DND-41 (cell line): Measurements from ENCODE around the gene C18orf54.

Experiments
- ATAC-seq: fragments of 200-7000 bp; cut with Tn5 transposase; 3 replicates; pipeline ENCODE4 v1.9.1; 2021; ENCODE audit warnings: low read depth; ENCODE audit not compliant: insufficient read depth
- DNase-seq: peaks from one replicate; pipeline ENCODE4 v3.0.0-alpha.2; 2020
- H2AFZ ChIP-seq: 2 replicates; pipeline ENCODE4 v1.6.0; 2012; ENCODE audit warnings: low read depth, low read length
- H3K27ac ChIP-seq: 2 replicates; pipeline ENCODE4 v1.5.1; 2012; ENCODE audit warnings: low read length, inconsistent platforms
- H3K27me3 ChIP-seq: fragments of 200-600 bp; sonication (generic); 2 replicates; pipeline ENCODE4 v1.6.0; 2012; ENCODE audit warnings: low read length, mild to moderate bottlenecking, inconsistent platforms; ENCODE audit not compliant: insufficient read depth, poor library complexity
- H3K36me3 ChIP-seq: 2 replicates; pipeline ENCODE4 v1.5.1; 2012; ENCODE audit warnings: low read length, inconsistent platforms; ENCODE audit not compliant: insufficient read depth
- H3K4me1 ChIP-seq: 2 replicates; pipeline ENCODE4 v1.5.1; 2012; ENCODE audit warnings: mild to moderate bottlenecking, low read length; ENCODE audit not compliant: insufficient read depth
- H3K4me2 ChIP-seq: 2 replicates; pipeline ENCODE4 v1.6.0; 2012; ENCODE audit warnings: mild to moderate bottlenecking, moderate library complexity, low read length, inconsistent platforms; ENCODE audit not compliant: insufficient read depth
- H3K4me3 ChIP-seq, 2 experiments: fragments of 200-600 bp in 1 of 2; shearing (Covaris generic) in 1 of 2; 2 replicates each; pipeline ENCODE4 v1.5.1; 2012 to 2016; ENCODE audit warnings: inconsistent platforms in 2 of 2, low read length in 2 of 2, mild to moderate bottlenecking in 2 of 2, low read depth in 1 of 2, moderate library complexity in 1 of 2
- H3K79me2 ChIP-seq: 2 replicates; pipeline ENCODE4 v1.6.0; 2012; ENCODE audit warnings: low read length, inconsistent platforms; ENCODE audit not compliant: insufficient read depth
- H3K9ac ChIP-seq: 2 replicates; pipeline ENCODE4 v1.6.0; 2012; ENCODE audit warnings: low read depth, mild to moderate bottlenecking, inconsistent platforms, low read length, moderate library complexity
- H3K9me3 ChIP-seq: 2 replicates; pipeline ENCODE4 v1.5.1; 2012; ENCODE audit warnings: low read length, moderate library complexity, mild to moderate bottlenecking, inconsistent platforms; ENCODE audit not compliant: insufficient read depth, severe bottlenecking
- H4K20me1 ChIP-seq: 2 replicates; pipeline ENCODE4 v1.6.0; 2012; ENCODE audit warnings: low read length; ENCODE audit not compliant: insufficient read depth
- CTCF ChIP-seq: IDR thresholded peaks from 2 replicates; pipeline ENCODE4 v1.5.1; 2012; ENCODE audit warnings: borderline replicate concordance, low read length, moderate library complexity, mild to moderate bottlenecking; ENCODE audit not compliant: poor library complexity, severe bottlenecking; ENCODE audit errors: extremely low read depth
- EZH2 ChIP-seq: IDR thresholded peaks from 3 replicates; pipeline ENCODE4 v1.6.1; 2012; ENCODE audit warnings: borderline replicate concordance, low read depth, mild to moderate bottlenecking, moderate library complexity, low read length, inconsistent platforms; ENCODE audit not compliant: severe bottlenecking

Gene C18orf54

GRCh38 chr18:54390838-54391237 lies 33.1 kb downstream of the C18orf54 start:
- ATAC-seq, result no peak
- H4K20me1 ChIP-seq, result no peaks in the 10 kb centered on the region
- H3K9ac ChIP-seq, result no peak overlapping the region
- no peaks in the 10 kb centered on the region for H3K27me3 ChIP-seq
- H3K4me1 ChIP-seq, result peaks cover 16% of the 10 kb centered on the region
- H3K27ac ChIP-seq, result no peak overlapping the region
- TF ChIP-seq EZH2 (no peak), CTCF (no peak)
- H3K9me3 ChIP-seq, result no peaks in the 10 kb centered on the region
- no peaks in the 10 kb centered on the region for H3K36me3 ChIP-seq
- H3K4me2 ChIP-seq, result no peak overlapping the region
- no peak overlapping the region for H2AFZ ChIP-seq
- no peaks in the 10 kb centered on the region for H3K79me2 ChIP-seq
- no peak for DNase-seq
- H3K4me3 ChIP-seq, result no peak overlapping the region

GRCh38 chr18:54392543-54393023 lies 34.9 kb downstream of the C18orf54 start:
- H3K4me1 ChIP-seq, result peaks cover 14% of the 10 kb centered on the region
- H3K79me2 ChIP-seq, result no peaks in the 10 kb centered on the region
- TF ChIP-seq EZH2 (no peak), CTCF (peak; percentile 84)
- no peaks in the 10 kb centered on the region for H4K20me1 ChIP-seq
- H3K27me3 ChIP-seq, result no peaks in the 10 kb centered on the region
- ATAC-seq (peak; percentile 60), DNase-seq (no peak)
- no peak overlapping the region for H3K4me2 ChIP-seq
- H3K9ac ChIP-seq, result no peak overlapping the region
- no peaks in the 10 kb centered on the region for H3K9me3 ChIP-seq
- no peak overlapping the region for H3K4me3 ChIP-seq
- H3K36me3 ChIP-seq, result no peaks in the 10 kb centered on the region
- H2AFZ ChIP-seq, result no peak overlapping the region; the same call in 1 of the 2 replicates
- H3K27ac ChIP-seq, result no peak overlapping the region

GRCh38 chr18:54393648-54394294 lies 36.1 kb downstream of the C18orf54 start:
- no peaks in the 10 kb centered on the region for H3K9me3 ChIP-seq
- no peak overlapping the region for H2AFZ ChIP-seq
- no peak overlapping the region for H3K9ac ChIP-seq
- H3K4me1 ChIP-seq, result peaks cover 3% of the 10 kb centered on the region
- ATAC-seq (no peak), DNase-seq (no peak)
- no peaks in the 10 kb centered on the region for H4K20me1 ChIP-seq
- H3K4me2 ChIP-seq, result no peak overlapping the region
- no peaks in the 10 kb centered on the region for H3K79me2 ChIP-seq
- no peak overlapping the region for H3K27ac ChIP-seq
- H3K4me3 ChIP-seq, result no peak overlapping the region
- H3K27me3 ChIP-seq, result no peaks in the 10 kb centered on the region
- H3K36me3 ChIP-seq, result no peaks in the 10 kb centered on the region
- TF ChIP-seq EZH2 (no peak), CTCF (no peak)
